Measurements from ENCODE around the gene EN1. TPM values are rescaled to one million over a fixed set of nuclear protein-coding genes. Genes with fewer than 3 reads are reported as not detected.

EN1 gene
- total RNA-seq, 3 donors from 2014 or later: not detected

DNA sequence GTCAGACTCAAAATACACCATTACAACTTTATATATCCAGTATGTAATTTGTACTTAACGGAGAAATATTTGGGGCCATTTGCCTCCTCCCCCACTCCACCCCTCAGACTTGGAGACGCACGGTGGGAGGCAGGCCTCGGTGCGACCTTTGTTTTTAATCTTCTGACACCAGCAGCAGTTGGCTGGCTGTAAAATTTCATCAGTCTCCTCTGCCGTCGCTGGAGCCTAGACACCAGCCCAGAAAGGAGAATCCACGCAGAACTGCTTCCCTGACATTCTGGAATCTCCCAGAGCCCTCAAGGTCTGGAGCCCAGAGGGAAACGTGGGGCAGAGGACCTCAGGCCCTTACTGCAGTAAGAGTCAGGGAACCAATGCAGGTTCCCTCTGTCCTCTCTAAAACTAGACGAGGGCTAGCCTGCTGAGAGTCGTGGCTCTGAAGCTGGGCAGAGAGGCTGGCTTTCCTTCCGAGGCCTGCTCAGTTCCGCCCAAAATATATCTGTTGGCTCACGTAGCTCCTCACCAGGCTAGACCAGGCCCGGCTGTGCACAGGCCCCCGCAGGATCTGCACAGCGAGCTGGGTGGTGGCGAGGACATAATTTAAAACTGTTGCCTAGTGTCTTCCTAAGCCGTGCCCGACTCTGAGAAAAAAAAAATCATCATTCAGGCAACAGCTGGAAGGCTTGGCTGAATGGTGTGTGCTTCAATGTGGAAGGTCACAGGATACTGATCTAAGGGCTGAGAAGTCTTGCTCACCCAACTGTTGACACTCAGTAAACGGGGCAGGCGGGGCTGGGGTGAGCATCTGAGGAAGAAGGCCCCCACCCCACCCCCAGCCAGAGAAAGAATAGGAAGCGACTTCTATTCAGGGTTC lies 40.4 kb downstream of the EN1 start:
- no peak for DNase-seq
- intact Hi-C loops (cut with DNase I, micrococcal nuclease): no loop called here
- Histone ChIP-seq H3K4me3 (no peak overlapping the region), H3K9me3 (no peaks in the 10 kb centered on the region), H3K4me1 (ENCODE audit: low read depth) (peaks cover 3% of the 10 kb centered on the region), H3K36me3 (ENCODE audit: low read depth) (no peaks in the 10 kb centered on the region)
- TF ChIP-seq, protein P1, sequence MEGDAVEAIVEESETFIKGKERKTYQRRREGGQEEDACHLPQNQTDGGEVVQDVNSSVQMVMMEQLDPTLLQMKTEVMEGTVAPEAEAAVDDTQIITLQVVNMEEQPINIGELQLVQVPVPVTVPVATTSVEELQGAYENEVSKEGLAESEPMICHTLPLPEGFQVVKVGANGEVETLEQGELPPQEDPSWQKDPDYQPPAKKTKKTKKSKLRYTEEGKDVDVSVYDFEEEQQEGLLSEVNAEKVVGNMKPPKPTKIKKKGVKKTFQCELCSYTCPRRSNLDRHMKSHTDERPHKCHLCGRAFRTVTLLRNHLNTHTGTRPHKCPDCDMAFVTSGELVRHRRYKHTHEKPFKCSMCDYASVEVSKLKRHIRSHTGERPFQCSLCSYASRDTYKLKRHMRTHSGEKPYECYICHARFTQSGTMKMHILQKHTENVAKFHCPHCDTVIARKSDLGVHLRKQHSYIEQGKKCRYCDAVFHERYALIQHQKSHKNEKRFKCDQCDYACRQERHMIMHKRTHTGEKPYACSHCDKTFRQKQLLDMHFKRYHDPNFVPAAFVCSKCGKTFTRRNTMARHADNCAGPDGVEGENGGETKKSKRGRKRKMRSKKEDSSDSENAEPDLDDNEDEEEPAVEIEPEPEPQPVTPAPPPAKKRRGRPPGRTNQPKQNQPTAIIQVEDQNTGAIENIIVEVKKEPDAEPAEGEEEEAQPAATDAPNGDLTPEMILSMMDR (IDR thresholded peaks at IDR 0.05): no peak
- ATAC-seq: no peak

DNA sequence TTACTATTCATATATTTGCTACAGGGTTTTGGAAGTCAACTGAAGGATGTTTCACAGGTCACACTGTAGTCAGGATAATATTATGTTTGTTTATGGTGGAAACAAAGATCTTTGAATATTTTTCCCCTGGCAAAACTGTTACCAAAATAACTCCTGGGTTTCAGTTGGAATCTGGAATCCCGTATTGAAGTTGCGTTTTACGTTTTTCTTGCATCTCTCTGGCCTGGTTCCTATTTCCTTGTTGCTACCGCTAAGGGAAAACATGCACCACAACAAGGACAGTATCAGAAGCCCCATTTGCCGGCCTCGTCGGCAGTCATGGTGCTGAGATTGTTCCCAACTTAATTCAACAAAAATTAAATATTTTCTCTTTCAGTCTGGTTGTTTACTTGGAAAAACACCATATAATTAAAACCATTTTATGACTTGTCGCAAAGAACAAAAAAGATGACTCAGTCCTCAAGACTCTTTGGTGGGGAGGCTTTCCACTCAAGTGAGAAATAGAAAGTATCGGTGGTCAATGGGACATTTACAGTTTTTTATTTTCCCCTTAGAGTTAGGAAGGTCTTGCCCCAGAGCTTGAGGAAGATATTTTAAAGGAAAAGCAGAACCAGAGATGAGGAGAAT lies 42.3 kb downstream of the EN1 start:
- no peak overlapping the region for H3K4me3 ChIP-seq
- DNase-seq: no peak
- H3K9me3 ChIP-seq: no peaks in the 10 kb centered on the region
- no peaks in the 10 kb centered on the region for H3K36me3 ChIP-seq (ENCODE audit: low read depth)
- intact Hi-C loops (cut with DNase I, micrococcal nuclease): no loop called here
- peaks cover 3% of the 10 kb centered on the region for H3K4me1 ChIP-seq (ENCODE audit: low read depth)
- no peak for ATAC-seq
- TF ChIP-seq, protein P1 (IDR thresholded peaks at IDR 0.05): no peak

DNA sequence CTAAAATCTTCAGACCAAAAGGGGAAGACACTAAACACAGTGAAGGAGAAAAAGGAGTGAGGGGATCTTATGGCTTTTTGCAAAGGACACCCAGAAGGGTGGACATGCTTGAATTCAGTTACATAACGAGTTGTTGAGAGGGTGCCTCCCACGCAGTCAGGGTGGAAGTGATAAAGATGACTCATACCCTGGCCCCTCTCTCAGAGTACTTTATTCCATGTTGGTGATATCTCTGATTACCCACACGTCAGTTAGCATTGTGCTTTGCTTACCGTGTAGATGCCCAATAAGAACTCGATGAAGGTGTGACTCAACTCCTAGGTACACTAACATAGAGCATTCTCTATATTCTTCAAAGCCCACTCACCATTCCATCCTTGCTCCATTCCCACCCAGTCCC lies 44.4 kb downstream of the EN1 start:
- peaks cover under 1% of the 10 kb centered on the region for H3K4me1 ChIP-seq (ENCODE audit: low read depth)
- TF ChIP-seq, protein P1 (IDR thresholded peaks at IDR 0.05): no peak
- intact Hi-C loops (cut with DNase I, micrococcal nuclease): no loop called here
- no peak for DNase-seq
- H3K9me3 ChIP-seq: no peaks in the 10 kb centered on the region
- ATAC-seq: no peak
- H3K36me3 ChIP-seq (ENCODE audit: low read depth): no peaks in the 10 kb centered on the region
- H3K4me3 ChIP-seq: no peak overlapping the region

DNA sequence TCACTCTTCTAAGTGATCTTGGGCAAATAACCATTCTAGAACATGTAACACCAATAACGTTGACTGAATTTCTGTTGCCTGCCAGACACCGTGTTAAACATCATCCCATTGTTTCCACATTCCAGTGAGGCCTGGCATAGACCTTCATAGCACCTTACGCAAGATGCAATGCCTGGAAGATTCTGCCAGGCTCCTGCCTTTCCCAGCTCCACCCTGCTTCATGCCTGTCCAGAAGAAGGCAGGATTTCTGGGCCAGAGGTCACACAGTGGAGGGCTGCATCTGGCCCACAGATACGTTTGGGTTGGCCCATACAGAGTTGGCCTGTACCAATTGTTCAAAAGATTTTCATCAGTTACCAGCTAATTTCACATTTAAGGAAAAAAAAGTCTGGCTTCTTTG lies 46.3 kb downstream of the EN1 start:
- DNase-seq (no peak), ATAC-seq (no peak)
- H3K9me3 ChIP-seq: no peaks in the 10 kb centered on the region
- TF ChIP-seq, protein P1 (IDR thresholded peaks at IDR 0.05): no peak
- no peak overlapping the region for H3K4me3 ChIP-seq
- no peaks in the 10 kb centered on the region for H3K36me3 ChIP-seq (ENCODE audit: low read depth)
- intact Hi-C loops (cut with DNase I, micrococcal nuclease): no loop called here
- H3K4me1 ChIP-seq (ENCODE audit: low read depth): no peaks in the 10 kb centered on the region

DNA sequence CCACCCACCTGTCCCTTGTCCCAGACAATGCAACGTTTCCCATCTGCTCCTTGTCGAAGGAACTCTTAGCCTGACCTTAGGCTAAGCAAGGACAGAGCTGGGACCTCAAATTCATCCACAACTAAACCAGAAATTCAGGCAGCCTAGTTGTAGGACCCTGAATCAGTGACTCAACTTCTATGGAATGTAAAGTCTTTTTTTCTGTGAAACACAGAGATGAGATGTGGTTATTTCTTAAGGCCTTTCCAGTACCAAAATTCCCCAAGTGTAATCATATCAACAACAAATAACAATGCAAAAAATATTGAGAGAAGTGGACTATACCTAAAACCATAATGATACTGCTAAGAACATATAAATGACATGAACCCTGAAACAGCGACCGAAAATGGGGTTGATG lies 46.7 kb downstream of the EN1 start:
- Histone ChIP-seq H3K36me3 (ENCODE audit: low read depth) (no peaks in the 10 kb centered on the region), H3K9me3 (no peaks in the 10 kb centered on the region), H3K4me3 (no peak overlapping the region), H3K4me1 (ENCODE audit: low read depth) (no peaks in the 10 kb centered on the region)
- intact Hi-C loops (cut with DNase I, micrococcal nuclease): no loop called here
- TF ChIP-seq, protein P1 (IDR thresholded peaks at IDR 0.05): no peak
- ATAC-seq (no peak), DNase-seq (no peak)

Data from mucosa of descending colon (tissue), 3 donors.